Measurements from ENCODE around the gene SLC6A13. TPM values are rescaled to one million over a fixed set of nuclear protein-coding genes. Genes with fewer than 3 reads are reported as not detected.

Gene SLC6A13
- total RNA-seq, 1 experiment from 2014 or later = 3.5 TPM

DNA sequence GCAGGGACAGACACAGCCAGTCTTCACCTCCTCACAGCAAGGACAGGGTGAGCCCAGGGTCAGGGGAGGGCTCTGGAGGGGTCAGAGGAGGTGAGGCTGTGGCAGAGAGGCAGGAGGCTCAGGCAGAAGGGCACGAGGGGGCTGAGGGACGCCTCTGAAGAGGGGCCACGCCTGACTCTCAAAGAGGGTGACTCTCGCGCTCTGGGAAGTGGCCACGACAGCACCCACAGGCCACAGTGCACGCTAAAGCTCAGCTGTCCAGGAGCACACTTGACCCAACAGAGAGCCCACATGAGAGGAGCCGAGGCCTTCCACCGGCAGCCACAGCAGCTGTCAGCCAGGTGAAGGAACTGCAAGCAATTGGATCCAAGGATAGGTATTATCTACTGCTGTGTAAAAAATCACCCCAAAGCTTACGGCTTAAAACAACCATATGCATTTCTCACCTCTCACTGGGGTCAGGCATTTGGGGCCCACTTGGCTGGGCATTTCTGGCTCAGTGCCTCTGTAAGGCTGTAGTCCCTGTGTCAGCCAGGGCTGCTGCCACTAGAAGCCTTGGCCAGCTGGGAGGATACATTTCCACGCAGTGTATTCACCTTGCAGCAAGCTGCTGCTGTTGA is 76.5 kb downstream of the SLC6A13 start:
- BruUV-seq (replicated peaks) = no TSS peak
- Mint-ChIP-seq H3K9me3 (ENCODE audit: low read depth, unreplicated experiment) (no peaks in the 10 kb centered on the region), H3K4me3 (ENCODE audit: low read depth, unreplicated experiment) (no peak overlapping the region), H3K36me3 (ENCODE audit: insufficient read depth, unreplicated experiment) (no peaks in the 10 kb centered on the region), H3K4me1 (ENCODE audit: low read depth, unreplicated experiment) (peaks cover 9% of the 10 kb centered on the region), H3K27ac (ENCODE audit: unreplicated experiment) (no peak overlapping the region), H3K27me3 (ENCODE audit: unreplicated experiment) (peaks cover 48% of the 10 kb centered on the region)
- CTCF ChIA-PET = interaction anchor here (0.6 kb wide), 1 partner anchor 49 kb away, joined by 4 read pairs; no protein-coding TSS in a partner anchor
- TF ChIP-seq, protein P1, sequence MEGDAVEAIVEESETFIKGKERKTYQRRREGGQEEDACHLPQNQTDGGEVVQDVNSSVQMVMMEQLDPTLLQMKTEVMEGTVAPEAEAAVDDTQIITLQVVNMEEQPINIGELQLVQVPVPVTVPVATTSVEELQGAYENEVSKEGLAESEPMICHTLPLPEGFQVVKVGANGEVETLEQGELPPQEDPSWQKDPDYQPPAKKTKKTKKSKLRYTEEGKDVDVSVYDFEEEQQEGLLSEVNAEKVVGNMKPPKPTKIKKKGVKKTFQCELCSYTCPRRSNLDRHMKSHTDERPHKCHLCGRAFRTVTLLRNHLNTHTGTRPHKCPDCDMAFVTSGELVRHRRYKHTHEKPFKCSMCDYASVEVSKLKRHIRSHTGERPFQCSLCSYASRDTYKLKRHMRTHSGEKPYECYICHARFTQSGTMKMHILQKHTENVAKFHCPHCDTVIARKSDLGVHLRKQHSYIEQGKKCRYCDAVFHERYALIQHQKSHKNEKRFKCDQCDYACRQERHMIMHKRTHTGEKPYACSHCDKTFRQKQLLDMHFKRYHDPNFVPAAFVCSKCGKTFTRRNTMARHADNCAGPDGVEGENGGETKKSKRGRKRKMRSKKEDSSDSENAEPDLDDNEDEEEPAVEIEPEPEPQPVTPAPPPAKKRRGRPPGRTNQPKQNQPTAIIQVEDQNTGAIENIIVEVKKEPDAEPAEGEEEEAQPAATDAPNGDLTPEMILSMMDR (IDR thresholded peaks at IDR 0.05; ENCODE audit: unreplicated experiment) = no peak
- intact Hi-C loops (cut with micrococcal nuclease; ENCODE audit: unreplicated experiment) = no loop called here
- no peak for DNase-seq

GRCh38 chr12:185576-185955 is 77.1 kb downstream of the SLC6A13 start:
- no TSS peak for BruUV-seq (replicated peaks)

DNA sequence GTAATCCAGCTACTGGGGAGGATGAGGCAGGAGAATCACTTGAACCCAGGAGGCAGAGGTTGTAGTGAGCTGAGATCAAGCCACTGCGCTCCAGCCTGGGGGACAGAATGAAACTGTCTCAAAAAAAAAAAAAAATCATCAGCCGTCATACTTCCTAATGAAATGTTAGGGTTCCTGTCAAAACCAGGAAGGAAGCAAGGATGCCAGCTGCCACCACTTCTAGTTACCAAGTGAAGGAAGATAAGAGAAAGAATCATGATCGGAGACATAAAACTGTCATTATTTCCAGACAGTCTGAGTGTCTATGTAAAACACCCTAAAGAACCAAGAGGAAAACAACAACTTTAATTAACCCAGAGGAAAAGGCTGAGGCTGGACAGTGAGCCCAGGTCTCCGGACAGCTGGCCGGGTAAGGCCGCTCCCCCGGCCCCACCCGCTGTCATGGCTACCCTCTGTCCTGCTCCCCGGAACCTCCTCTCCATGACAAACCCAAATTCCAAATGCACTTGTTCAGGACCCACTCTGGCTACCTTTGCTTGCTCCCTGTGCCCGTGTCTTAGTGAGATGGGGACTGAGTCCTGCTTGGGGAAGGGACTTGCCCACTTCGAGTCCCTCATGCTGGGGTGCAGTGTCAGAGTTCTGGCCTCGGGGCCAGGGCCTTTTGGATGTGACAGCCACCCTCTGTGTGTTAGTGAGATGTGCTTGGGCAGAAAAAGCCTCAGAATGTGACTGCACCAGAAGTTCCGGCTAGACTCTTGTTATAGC is 77.6 kb downstream of the SLC6A13 start:
- no peaks in the 10 kb centered on the region for H3K36me3 Mint-ChIP-seq (ENCODE audit: insufficient read depth, unreplicated experiment)
- no peaks in the 10 kb centered on the region for H3K9me3 Mint-ChIP-seq (ENCODE audit: low read depth, unreplicated experiment)
- no peak for DNase-seq
- peaks cover 9% of the 10 kb centered on the region for H3K4me1 Mint-ChIP-seq (ENCODE audit: low read depth, unreplicated experiment)
- CTCF ChIA-PET = no interaction called here
- peaks cover 37% of the 10 kb centered on the region for H3K27me3 Mint-ChIP-seq (ENCODE audit: unreplicated experiment)
- intact Hi-C loops (cut with micrococcal nuclease; ENCODE audit: unreplicated experiment) = no loop called here
- no peak overlapping the region for H3K4me3 Mint-ChIP-seq (ENCODE audit: low read depth, unreplicated experiment)
- TF ChIP-seq, protein P1 (IDR thresholded peaks at IDR 0.05; ENCODE audit: unreplicated experiment) = no peak
- H3K27ac Mint-ChIP-seq (ENCODE audit: unreplicated experiment) = no peak overlapping the region
- BruUV-seq (replicated peaks) = no TSS peak

More at GRCh38 chr12:185576-185955, 77.1 kb downstream of the SLC6A13 start:
- H3K4me3 Mint-ChIP-seq (ENCODE audit: low read depth, unreplicated experiment) = no peak overlapping the region
- H3K36me3 Mint-ChIP-seq (ENCODE audit: insufficient read depth, unreplicated experiment) = no peaks in the 10 kb centered on the region
- DNase-seq = no peak
- intact Hi-C loops (cut with micrococcal nuclease; ENCODE audit: unreplicated experiment) = no loop called here
- CTCF ChIA-PET = interaction anchor here (0.6 kb wide), 1 partner anchor 48 kb away, joined by 4 read pairs; no protein-coding TSS in a partner anchor
- no peaks in the 10 kb centered on the region for H3K9me3 Mint-ChIP-seq (ENCODE audit: low read depth, unreplicated experiment)
- H3K4me1 Mint-ChIP-seq (ENCODE audit: low read depth, unreplicated experiment) = peaks cover 9% of the 10 kb centered on the region
- H3K27me3 Mint-ChIP-seq (ENCODE audit: unreplicated experiment) = peaks cover 43% of the 10 kb centered on the region
- no peak overlapping the region for H3K27ac Mint-ChIP-seq (ENCODE audit: unreplicated experiment)
- TF ChIP-seq, protein P1 (IDR thresholded peaks at IDR 0.05; ENCODE audit: unreplicated experiment) = no peak

GRCh38 chr12:182381-182892 is 80.2 kb downstream of the SLC6A13 start:
- TF ChIP-seq, protein P1 (IDR thresholded peaks at IDR 0.05; ENCODE audit: unreplicated experiment) = no peak
- Mint-ChIP-seq H3K27me3 (ENCODE audit: unreplicated experiment) (peaks cover 35% of the 10 kb centered on the region), H3K36me3 (ENCODE audit: insufficient read depth, unreplicated experiment) (no peaks in the 10 kb centered on the region), H3K9me3 (ENCODE audit: low read depth, unreplicated experiment) (no peaks in the 10 kb centered on the region), H3K4me1 (ENCODE audit: low read depth, unreplicated experiment) (peaks cover 9% of the 10 kb centered on the region), H3K27ac (ENCODE audit: unreplicated experiment) (no peak overlapping the region), H3K4me3 (ENCODE audit: low read depth, unreplicated experiment) (no peak overlapping the region)
- BruUV-seq (replicated peaks) = no TSS peak
- CTCF ChIA-PET = no interaction called here
- intact Hi-C loops (cut with micrococcal nuclease; ENCODE audit: unreplicated experiment) = no loop called here
- DNase-seq = no peak

Data from Calu3 (cell line).